Skeletal muscle tissue (tissue), 4 donors: Measurements from ENCODE around the gene DDIT4L. TPM values are rescaled to one million over a fixed set of nuclear protein-coding genes. Genes with fewer than 3 reads are reported as not detected.
A peak's percentile ranks its signal among the peaks of the same experiment; 100 is the strongest.
"Not testable (repeated sequence)": the region's sequence is repeated elsewhere in the genome, so short reads cannot be mapped to it uniquely, and the experiment has no call there.

Experiments
- H3K27ac ChIP-seq: one replicate; pipeline ENCODE4 v1.7.0; 2013; ENCODE audit warnings: mild to moderate bottlenecking, low read depth, low read length, inconsistent platforms
- H3K27me3 ChIP-seq, 3 donors: one replicate each; pipeline ENCODE4 v1.7.0; 2013; ENCODE audit warnings: low read length in 3 of 3; ENCODE audit not compliant: control insufficient read depth in 3 of 3, insufficient read depth in 3 of 3
- H3K36me3 ChIP-seq, 3 donors: one replicate each; pipeline ENCODE4 v1.7.0; 2013; ENCODE audit warnings: low read length in 3 of 3; ENCODE audit not compliant: control insufficient read depth in 3 of 3, insufficient read depth in 3 of 3
- H3K4me1 ChIP-seq, 3 donors: one replicate each; pipeline ENCODE4 v1.7.0; 2013; ENCODE audit warnings: low read length in 3 of 3, mild to moderate bottlenecking in 3 of 3; ENCODE audit not compliant: control insufficient read depth in 3 of 3, insufficient read depth in 3 of 3
- H3K4me3 ChIP-seq, 3 donors: one replicate each; pipeline ENCODE4 v1.7.0; 2013; ENCODE audit warnings: low read length in 3 of 3
- H3K9ac ChIP-seq, 3 donors: one replicate each; pipeline ENCODE4 v1.7.0; 2013; ENCODE audit warnings: low read length in 3 of 3, mild to moderate bottlenecking in 3 of 3, moderate library complexity in 2 of 3, low read depth in 1 of 3
- H3K9me3 ChIP-seq, 3 donors: one replicate each; pipeline ENCODE4 v1.7.0; 2013; ENCODE audit warnings: low read length in 3 of 3; ENCODE audit not compliant: control insufficient read depth in 3 of 3
- total RNA-seq: library from RNA; depleted of rRNA; stranded (reverse); fragments of >200 nt; gene quantifications from one replicate; pipeline ENCODE4 v1.2.3, GENCODE V29; 2014
- donor health status: Osteomylitis.

Gene DDIT4L
- total RNA-seq: 61.6 TPM

GRCh38 chr4:100189820-100190642 is at the start of gene DDIT4L:
Gene DDIT4L (minus strand): TSS chr4:100190468. CDS start chr4:100189983, 485 bp downstream.
- Histone ChIP-seq H3K9me3 (no peaks in the 10 kb centered on the region), H3K9ac (peak within 1 kb of the TSS; percentile 86 to 97 (median 96)), H3K4me3 (peak within 1 kb of the TSS; percentile 82 to 94 (median 91)), H3K36me3 (peaks cover 5 to 37% (median 28%) of the 10 kb centered on the region in 3 donors), H3K27me3 (no peaks in the 10 kb centered on the region), H3K4me1 (peaks cover 10 to 16% (median 15%) of the 10 kb centered on the region in 3 donors), H3K27ac (peak within 1 kb of the TSS; percentile 84)

GRCh38 chr4:100240008-100240407 is 49.7 kb upstream of the DDIT4L start:
- Histone ChIP-seq H3K4me1 (peaks cover 3 to 10% (median 3%) of the 10 kb centered on the region in 3 donors), H3K36me3 (no peaks in the 10 kb centered on the region), H3K9me3 (no peaks in the 10 kb centered on the region), H3K27ac (peak overlapping the region; percentile 21), H3K4me3 (no peak overlapping the region), H3K27me3 (no peaks in the 10 kb centered on the region), H3K9ac (no peak overlapping the region)

- Histone ChIP-seq H3K9me3 (peaks cover 13 to 16% (median 16%) of the 10 kb centered on the region in 3 donors), H3K27ac (no peak overlapping the region), H3K36me3 (no peaks in the 10 kb centered on the region), H3K27me3 (no peaks in the 10 kb centered on the region), H3K9ac (no peak overlapping the region), H3K4me3 (no peak overlapping the region), H3K4me1 (no peaks in the 10 kb centered on the region)
Observed at GRCh38 chr4:100224721-100225120, 34.5 kb upstream of the DDIT4L start.

- peaks cover 13 to 16% (median 16%) of the 10 kb centered on the region in 3 donors for H3K9me3 ChIP-seq
- no peaks in the 10 kb centered on the region for H3K4me1 ChIP-seq
- no peaks in the 10 kb centered on the region for H3K27me3 ChIP-seq
- no peak overlapping the region for H3K4me3 ChIP-seq
- no peak overlapping the region for H3K27ac ChIP-seq
- no peaks in the 10 kb centered on the region for H3K36me3 ChIP-seq
- no peak overlapping the region for H3K9ac ChIP-seq
Observed at GRCh38 chr4:100224160-100224559, 33.9 kb upstream of the DDIT4L start.

- Histone ChIP-seq H3K9ac (no peak overlapping the region), H3K27me3 (no peaks in the 10 kb centered on the region), H3K36me3 (no peaks in the 10 kb centered on the region), H3K9me3 (no peaks in the 10 kb centered on the region), H3K4me3 (no peak overlapping the region), H3K4me1 (peaks cover 3 to 21% (median 4%) of the 10 kb centered on the region in 3 donors), H3K27ac (no peak overlapping the region)
Observed at GRCh38 chr4:100208964-100209363, 18.7 kb upstream of the DDIT4L start.

GRCh38 chr4:100208459-100208858 is 18.2 kb upstream of the DDIT4L start:
- Histone ChIP-seq H3K27me3 (no peaks in the 10 kb centered on the region), H3K36me3 (no peaks in the 10 kb centered on the region), H3K27ac (peak overlapping the region; percentile 92), H3K4me3 (no peak overlapping the region), H3K9me3 (no peaks in the 10 kb centered on the region), H3K4me1 (peaks cover 3 to 21% (median 4%) of the 10 kb centered on the region in 3 donors), H3K9ac (no peak overlapping the region)

- H3K9me3 ChIP-seq: no peaks in the 10 kb centered on the region
- H3K4me1 ChIP-seq: peaks cover 3 to 21% (median 4%) of the 10 kb centered on the region in 3 donors
- H3K27ac ChIP-seq: peak overlapping the region; percentile 92
- H3K36me3 ChIP-seq: no peaks in the 10 kb centered on the region
- H3K27me3 ChIP-seq: no peaks in the 10 kb centered on the region
- H3K4me3 ChIP-seq: peak overlapping the region in 1 of 3 donors; percentile 17
- no peak overlapping the region for H3K9ac ChIP-seq
Observed at GRCh38 chr4:100206850-100207249, 16.6 kb upstream of the DDIT4L start.

- Histone ChIP-seq H3K4me3 (no peak overlapping the region), H3K9me3 (no peaks in the 10 kb centered on the region)
Observed at GRCh38 chr4:100198061-100198460, 7.8 kb upstream of the DDIT4L start.

GRCh38 chr4:100196388-100197071 is 6.3 kb upstream of the DDIT4L start:
- H3K36me3 ChIP-seq, H3K27ac ChIP-seq, H3K4me1 ChIP-seq, H3K9ac ChIP-seq, H3K27me3 ChIP-seq, H3K9me3 ChIP-seq, H3K4me3 ChIP-seq: not testable (repeated sequence)

More at GRCh38 chr4:100198061-100198460, 7.8 kb upstream of the DDIT4L start:
- Histone ChIP-seq H3K4me1 (peaks cover 0 to 3% (median 0%) of the 10 kb centered on the region in 3 donors), H3K27me3 (no peaks in the 10 kb centered on the region), H3K27ac (no peak overlapping the region), H3K36me3 (no peaks in the 10 kb centered on the region), H3K9ac (no peak overlapping the region)
